Chondrocyte (in vitro differentiated cells): Measurements from ENCODE around the gene TXLNG. TPM values are rescaled to one million over a fixed set of nuclear protein-coding genes. Genes with fewer than 3 reads are reported as not detected.

ENCODE experiments used
- DNase-seq: peaks from one replicate; pipeline ENCODE4 v3.0.0; 2021; ENCODE audit warnings: mixed read lengths, low spot score
- H3K27ac Mint-ChIP-seq: one replicate; pipeline ENCODE4 v1.8.0; 2021; ENCODE audit warnings: mild to moderate bottlenecking, moderate library complexity, mixed read lengths; ENCODE audit not compliant: unreplicated experiment
- H3K27me3 Mint-ChIP-seq: 2 replicates; pipeline ENCODE4 v1.8.0; 2021; ENCODE audit warnings: low read depth, mixed read lengths
- H3K36me3 Mint-ChIP-seq: 2 replicates; pipeline ENCODE4 v1.8.0; 2021; ENCODE audit warnings: low read depth, mixed read lengths
- H3K4me1 Mint-ChIP-seq: 2 replicates; pipeline ENCODE4 v1.8.0; 2021; ENCODE audit warnings: low read depth, mild to moderate bottlenecking, mixed read lengths
- H3K4me3 Mint-ChIP-seq: one replicate; pipeline ENCODE4 v1.8.0; 2021; ENCODE audit warnings: mild to moderate bottlenecking, moderate library complexity, mixed read lengths; ENCODE audit not compliant: unreplicated experiment
- H3K9me3 Mint-ChIP-seq: 2 replicates; pipeline ENCODE4 v1.8.0; 2021; ENCODE audit warnings: low read depth, mixed read lengths
- CTCF ChIP-seq: fragments of 200-600 bp; sonication (generic); IDR thresholded peaks from 2 replicates; pipeline ENCODE4 v1.5.0; 2021; ENCODE audit warnings: antibody characterized with exemption, mild to moderate bottlenecking, moderate library complexity
- total RNA-seq: library from RNA; stranded (reverse); gene quantifications from 3 replicates; pipeline ENCODE4 v1.2.1, GENCODE V29; 2021

The TXLNG gene
- total RNA-seq, 1 donor from 2014 or later, result 9.1 TPM

GRCh38 chrX:16819634-16820033 is 33.4 kb downstream of the TXLNG start:
- Mint-ChIP-seq H3K36me3 (peaks cover 13% of the 10 kb centered on the region), H3K4me3 (no peak overlapping the region), H3K27me3 (no peaks in the 10 kb centered on the region), H3K27ac (no peak overlapping the region), H3K4me1 (no peaks in the 10 kb centered on the region), H3K9me3 (no peaks in the 10 kb centered on the region)
- no peak for DNase-seq
- no peak for TF ChIP-seq CTCF

GRCh38 chrX:16822723-16823122 is 36.5 kb downstream of the TXLNG start:
- Mint-ChIP-seq H3K27me3 (no peaks in the 10 kb centered on the region), H3K4me1 (peaks cover 16% of the 10 kb centered on the region), H3K27ac (peak overlapping the region; percentile 73), H3K4me3 (no peak overlapping the region), H3K36me3 (peaks cover 12% of the 10 kb centered on the region), H3K9me3 (no peaks in the 10 kb centered on the region)
- no peak for DNase-seq
- TF ChIP-seq CTCF, result no peak

- no peak for DNase-seq
- H3K27me3 Mint-ChIP-seq, result no peaks in the 10 kb centered on the region
- H3K9me3 Mint-ChIP-seq, result no peaks in the 10 kb centered on the region
Observed at GRCh38 chrX:16825264-16826035, 39.2 kb downstream of the TXLNG start.

GRCh38 chrX:16826207-16826606 is 39.9 kb downstream of the TXLNG start:
- Mint-ChIP-seq H3K9me3 (no peaks in the 10 kb centered on the region), H3K4me1 (peaks cover 26% of the 10 kb centered on the region), H3K27ac (peak overlapping the region; percentile 27), H3K4me3 (no peak overlapping the region), H3K27me3 (no peaks in the 10 kb centered on the region), H3K36me3 (peaks cover 9% of the 10 kb centered on the region)
- no peak for DNase-seq
- TF ChIP-seq CTCF, result peak; percentile 93

More at GRCh38 chrX:16825264-16826035, 39.2 kb downstream of the TXLNG start:
- H3K27ac Mint-ChIP-seq, result peak overlapping the region; percentile 27
- H3K4me1 Mint-ChIP-seq, result peaks cover 26% of the 10 kb centered on the region
- peaks cover 9% of the 10 kb centered on the region for H3K36me3 Mint-ChIP-seq
- TF ChIP-seq CTCF, result no peak
- H3K4me3 Mint-ChIP-seq, result no peak overlapping the region

GRCh38 chrX:16827225-16827624 is 41.0 kb downstream of the TXLNG start:
- H3K27ac Mint-ChIP-seq, result peak overlapping the region; percentile 71
- H3K4me3 Mint-ChIP-seq, result no peak overlapping the region
- DNase-seq, result no peak
- no peaks in the 10 kb centered on the region for H3K27me3 Mint-ChIP-seq
- no peak for TF ChIP-seq CTCF
- H3K4me1 Mint-ChIP-seq, result peaks cover 35% of the 10 kb centered on the region
- no peaks in the 10 kb centered on the region for H3K9me3 Mint-ChIP-seq
- peaks cover 9% of the 10 kb centered on the region for H3K36me3 Mint-ChIP-seq
